Thyroid gland (tissue), 4 donors: ENCODE measurements around the gene IVL.

ENCODE experiments used
- CTCF ChIP-seq, 6 experiments: fragments of 200-600 bp in 3 of 6; fragments of 450-650 bp in 3 of 6; sonication (generic) in 3 of 6; IDR thresholded peaks; one replicate each; pipeline ENCODE4 v1.5.1; 2016 to 2019; ENCODE audit warnings: antibody characterized with exemption in 6 of 6, mild to moderate bottlenecking in 2 of 6, inconsistent platforms in 1 of 6, moderate library complexity in 1 of 6
- POLR2A ChIP-seq, 2 donors: fragments of 450-650 bp; IDR thresholded peaks; one replicate each; pipeline ENCODE4 v1.6.1; 2017; ENCODE audit warnings: antibody characterized with exemption in 2 of 2, mild to moderate bottlenecking in 2 of 2, moderate library complexity in 1 of 2

GRCh38 chr1:152957561-152957960 is 49.2 kb downstream of the IVL start:
- TF ChIP-seq CTCF (IDR thresholded peaks at IDR 0.05): no peak
- no peak for TF ChIP-seq POLR2A (IDR thresholded peaks at IDR 0.05)
